ENCODE data around the gene KRT222.

Gene KRT222

GRCh38 chr17:40648384-40648968, 16.5 kb downstream of the KRT222 start:
- no peak for DNase-seq

- peak; percentile 46 for DNase-seq
Measured at GRCh38 chr17:40647624-40648383, 17.2 kb downstream of the KRT222 start, which contains the start of gene SMARCE1. SMARCE1 (minus strand) TSS chr17:40647818; CDS start chr17:40645802, 2,016 bp downstream.

GRCh38 chr17:40646791-40647623, 18.0 kb downstream of the KRT222 start:
- DNase-seq: no peak

GRCh38 chr17:40645943-40646342, 19.0 kb downstream of the KRT222 start:
- DNase-seq: no peak

DNA sequence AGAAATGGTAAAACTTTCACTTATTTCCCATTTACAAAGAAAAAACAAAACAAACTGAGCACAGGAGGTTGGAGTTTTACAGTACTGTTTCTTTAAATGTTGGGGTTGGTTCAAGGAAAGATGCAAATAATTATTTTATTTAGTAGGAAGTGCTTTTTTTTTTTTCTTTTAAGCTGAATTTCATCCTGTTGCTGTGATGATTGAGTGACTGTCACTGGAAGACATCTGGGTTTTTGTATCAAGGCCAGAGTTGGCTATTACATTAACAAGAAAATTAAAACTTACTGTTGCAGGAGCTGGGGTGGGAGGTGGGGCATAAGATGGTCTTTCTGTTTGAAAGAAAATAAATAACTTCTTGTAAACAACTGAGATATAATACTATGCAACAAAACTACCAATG, 19.7 kb downstream of the KRT222 start:
- DNase-seq: no peak

DNA sequence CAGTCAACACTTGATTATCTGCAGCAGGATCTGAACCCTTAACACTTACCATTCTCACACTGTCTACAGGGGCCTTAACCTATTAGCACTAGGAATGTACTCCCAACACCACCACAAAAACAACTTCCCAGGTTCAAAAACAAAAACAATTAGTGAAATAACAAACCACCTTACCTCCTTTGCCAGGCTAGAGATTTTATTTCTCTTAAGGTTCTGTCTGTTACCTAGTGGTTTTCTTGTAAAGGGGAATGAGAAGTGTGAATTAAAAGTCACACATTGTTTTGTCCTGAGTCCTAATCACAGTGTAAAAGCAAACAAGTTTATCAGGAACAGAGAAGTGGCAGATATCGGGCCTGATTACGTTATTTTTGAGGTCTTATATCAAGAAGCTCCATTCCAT, 27.0 kb downstream of the KRT222 start:
- DNase-seq: no peak

- DNase-seq: no peak
Measured at GRCh38 chr17:40633871-40634270, 31.1 kb downstream of the KRT222 start.

DNA sequence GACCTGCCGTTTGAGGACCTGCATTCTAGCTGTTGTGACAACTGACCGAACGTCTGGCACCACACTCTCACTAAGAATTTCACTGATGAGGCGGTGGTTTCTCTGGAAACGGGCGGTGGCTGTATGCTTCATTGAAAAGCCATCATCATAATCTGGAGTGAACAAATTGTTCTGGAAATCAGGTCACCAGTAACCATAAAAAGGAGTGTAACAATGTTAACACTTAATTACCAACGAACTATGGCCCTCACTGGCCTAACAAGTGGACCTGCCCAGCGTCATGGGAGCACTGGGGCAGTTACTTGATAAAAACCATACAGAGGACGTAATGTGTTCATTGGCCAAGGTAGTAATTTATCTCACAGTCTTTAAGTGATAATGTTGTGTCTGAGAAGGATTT, 32.8 kb downstream of the KRT222 start:
- DNase-seq: no peak

- DNase-seq: no peak
Measured at GRCh38 chr17:40629842-40630241, 35.1 kb downstream of the KRT222 start.

GRCh38 chr17:40625311-40625710, 39.7 kb downstream of the KRT222 start:
- no peak for DNase-seq

GRCh38 chr17:40623419-40624210, 41.4 kb downstream of the KRT222 start:
- DNase-seq: no peak

DNA sequence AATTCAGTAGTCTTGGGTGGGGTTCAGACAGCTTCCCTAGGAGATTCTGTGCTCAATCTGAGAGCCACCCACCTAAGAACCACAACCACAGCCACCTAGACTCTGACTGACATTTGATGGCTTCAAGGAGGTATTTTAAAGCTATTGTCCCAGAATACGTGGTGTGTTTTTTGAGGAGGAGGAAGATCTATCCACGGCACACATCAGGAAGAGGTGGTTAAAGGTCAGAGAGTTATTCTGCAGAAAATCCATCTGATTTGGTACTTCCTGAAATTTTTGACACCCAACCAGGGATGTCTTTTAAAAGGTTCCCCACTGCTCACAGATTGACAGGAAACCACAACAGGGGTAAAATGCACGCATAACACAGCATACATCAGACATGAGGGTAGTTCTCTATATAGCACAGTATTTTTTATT, 42.5 kb downstream of the KRT222 start:
- no peak for DNase-seq

DNA sequence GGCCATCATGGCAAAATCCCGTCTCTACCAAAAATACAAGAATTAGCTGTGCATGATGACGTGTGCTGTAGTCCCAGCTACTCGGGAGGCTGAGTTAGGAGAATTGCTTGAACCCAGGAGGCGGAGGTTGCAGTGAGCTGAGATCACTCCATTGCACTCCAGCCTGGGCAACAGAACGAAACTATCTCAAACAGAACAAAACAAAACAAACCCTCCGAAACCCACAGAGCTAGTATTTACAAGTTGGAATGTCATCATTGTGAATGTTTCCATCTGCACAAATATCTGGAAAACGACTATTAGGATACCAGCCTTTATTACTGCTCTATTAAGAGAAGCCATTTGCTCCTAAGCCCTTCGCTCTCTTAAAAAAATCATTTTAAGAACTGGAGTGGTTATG, 43.4 kb downstream of the KRT222 start:
- DNase-seq: no peak

DNA sequence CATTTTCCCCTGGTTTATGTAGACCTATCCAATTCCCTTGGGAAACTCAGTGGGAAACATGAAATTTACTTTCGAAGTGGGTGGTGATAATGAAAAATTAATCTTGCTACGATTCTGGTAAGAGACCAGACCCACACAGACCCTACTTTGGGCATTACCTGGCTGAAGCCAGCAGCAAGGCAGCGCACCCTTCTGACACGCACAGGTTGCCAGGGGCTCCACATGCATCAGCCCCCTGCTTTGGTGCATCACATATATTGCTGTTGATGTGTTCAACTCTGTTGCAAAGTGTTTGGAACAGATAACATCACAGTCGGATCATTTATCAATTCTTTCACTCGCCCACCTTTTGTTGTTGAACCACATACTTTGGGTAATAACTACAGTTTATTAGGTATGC, 44.0 kb downstream of the KRT222 start:
- DNase-seq: no peak

- no peak for DNase-seq
Measured at GRCh38 chr17:40618754-40619625, 46.0 kb downstream of the KRT222 start.

DNA sequence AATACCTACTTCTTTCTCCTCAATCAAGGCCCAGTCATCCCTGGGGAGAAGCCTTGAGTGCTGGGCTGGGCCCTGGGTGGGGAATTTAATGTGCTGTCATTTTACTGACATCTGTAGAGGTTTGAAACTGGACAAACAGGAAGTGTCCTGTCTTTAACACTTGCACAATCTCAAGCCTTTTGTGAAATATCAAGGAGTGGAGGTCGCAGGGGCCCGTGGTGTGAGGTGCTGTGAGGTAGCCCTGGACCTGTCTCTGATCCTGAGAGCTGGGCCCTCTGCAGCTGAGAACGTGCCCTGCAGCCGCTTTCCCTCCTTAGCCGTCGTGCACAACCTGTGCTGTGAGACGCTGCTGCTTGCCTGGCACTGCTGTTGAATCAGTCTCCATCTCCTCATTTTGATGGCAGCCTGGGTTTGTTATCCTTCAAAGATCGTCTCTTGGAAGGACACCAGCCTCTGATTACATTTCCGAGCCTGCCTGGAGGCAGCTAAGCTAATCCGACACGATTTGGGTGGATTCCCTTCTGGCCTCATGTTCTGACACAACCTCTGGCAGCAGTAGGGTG, 47.2 kb downstream of the KRT222 start:
- no peak for DNase-seq

- DNase-seq: no peak
Measured at GRCh38 chr17:40616592-40616991, 48.4 kb downstream of the KRT222 start.

- DNase-seq: no peak
Measured at GRCh38 chr17:40615841-40616476, 49.0 kb downstream of the KRT222 start.

GRCh38 chr17:40615068-40615840, 49.7 kb downstream of the KRT222 start:
- peak; percentile 22 for DNase-seq

- DNase-seq: no peak
Measured at GRCh38 chr17:40614431-40615067, 50.4 kb downstream of the KRT222 start.

Measured in NCI-H1092 (cell line).